Liver (tissue), 3 donors: ENCODE data around the gene STMN1.

ENCODE experiments used
- RAD21 ChIP-seq, 2 donors: IDR thresholded peaks; 2 replicates each; pipeline ENCODE4 v1.6.1; 2016; ENCODE audit warnings: antibody characterized with exemption in 2 of 2, mild to moderate bottlenecking in 2 of 2
- TF ChIP-seq, protein P1 (sequence below): fragments of 150-350 bp; IDR thresholded peaks from 2 replicates; pipeline ENCODE4 v1.5.1; 2017; ENCODE audit warnings: improper control_type of control experiment, low read depth, low read length; ENCODE audit not compliant: missing input control
- TF ChIP-seq, protein P2 (sequence below): IDR thresholded peaks from 2 replicates; pipeline ENCODE4 v1.6.1; 2016; ENCODE audit warnings: antibody characterized with exemption
- TF ChIP-seq, protein P3 (sequence below): IDR thresholded peaks from 2 replicates; pipeline ENCODE4 v1.6.1; 2016; ENCODE audit warnings: antibody characterized with exemption
- donor health status: healthy.
- donor health status: healthy.

DNA sequence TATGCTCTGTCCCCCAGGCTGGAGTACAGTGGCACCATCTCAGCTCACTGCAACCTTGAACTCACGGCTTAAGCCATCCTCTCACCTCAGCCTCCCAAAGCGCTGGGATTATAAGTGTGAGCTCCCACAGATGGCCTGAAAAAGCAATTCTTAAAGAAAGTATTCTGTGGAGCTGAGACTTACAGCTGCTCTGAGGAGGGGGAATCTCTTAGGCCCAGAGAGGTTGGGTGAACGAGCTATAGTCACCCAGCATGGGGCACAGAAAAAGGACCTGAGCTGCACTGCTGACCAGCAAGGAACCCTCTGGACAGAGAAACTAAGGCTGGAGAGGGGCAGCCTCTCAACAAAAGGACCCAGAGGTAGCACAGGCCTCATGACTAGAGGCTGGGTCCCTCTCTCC is 32.0 kb downstream of the STMN1 start:
- TF ChIP-seq, protein P1, sequence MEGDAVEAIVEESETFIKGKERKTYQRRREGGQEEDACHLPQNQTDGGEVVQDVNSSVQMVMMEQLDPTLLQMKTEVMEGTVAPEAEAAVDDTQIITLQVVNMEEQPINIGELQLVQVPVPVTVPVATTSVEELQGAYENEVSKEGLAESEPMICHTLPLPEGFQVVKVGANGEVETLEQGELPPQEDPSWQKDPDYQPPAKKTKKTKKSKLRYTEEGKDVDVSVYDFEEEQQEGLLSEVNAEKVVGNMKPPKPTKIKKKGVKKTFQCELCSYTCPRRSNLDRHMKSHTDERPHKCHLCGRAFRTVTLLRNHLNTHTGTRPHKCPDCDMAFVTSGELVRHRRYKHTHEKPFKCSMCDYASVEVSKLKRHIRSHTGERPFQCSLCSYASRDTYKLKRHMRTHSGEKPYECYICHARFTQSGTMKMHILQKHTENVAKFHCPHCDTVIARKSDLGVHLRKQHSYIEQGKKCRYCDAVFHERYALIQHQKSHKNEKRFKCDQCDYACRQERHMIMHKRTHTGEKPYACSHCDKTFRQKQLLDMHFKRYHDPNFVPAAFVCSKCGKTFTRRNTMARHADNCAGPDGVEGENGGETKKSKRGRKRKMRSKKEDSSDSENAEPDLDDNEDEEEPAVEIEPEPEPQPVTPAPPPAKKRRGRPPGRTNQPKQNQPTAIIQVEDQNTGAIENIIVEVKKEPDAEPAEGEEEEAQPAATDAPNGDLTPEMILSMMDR: no peak
- TF ChIP-seq, protein P2, sequence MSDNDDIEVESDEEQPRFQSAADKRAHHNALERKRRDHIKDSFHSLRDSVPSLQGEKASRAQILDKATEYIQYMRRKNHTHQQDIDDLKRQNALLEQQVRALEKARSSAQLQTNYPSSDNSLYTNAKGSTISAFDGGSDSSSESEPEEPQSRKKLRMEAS: no peak
- TF ChIP-seq RAD21 (IDR thresholded peaks at IDR 0.05): no peak
- TF ChIP-seq, protein P3, sequence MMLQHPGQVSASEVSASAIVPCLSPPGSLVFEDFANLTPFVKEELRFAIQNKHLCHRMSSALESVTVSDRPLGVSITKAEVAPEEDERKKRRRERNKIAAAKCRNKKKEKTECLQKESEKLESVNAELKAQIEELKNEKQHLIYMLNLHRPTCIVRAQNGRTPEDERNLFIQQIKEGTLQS: no peak
